ENCODE data around the gene ITPKC.

GRCh38 chr19:40692212-40692551 is 24.7 kb upstream of the ITPKC start:
- TF ChIP-seq TCF12 (IDR thresholded peaks at IDR 0.05; ENCODE audit: low read depth) = no peak
- no peak for TF ChIP-seq MAX (IDR thresholded peaks at IDR 0.05)
- no peak for TF ChIP-seq FOXM1 (IDR thresholded peaks at IDR 0.05; ENCODE audit: borderline replicate concordance, low read depth)
- TF ChIP-seq REST (IDR thresholded peaks at IDR 0.05; ENCODE audit: low read depth) = no peak
- no peak for TF ChIP-seq CEBPB (IDR thresholded peaks at IDR 0.05)
- no peak for TF ChIP-seq TAF1 (IDR thresholded peaks at IDR 0.05; ENCODE audit: low read depth)
- TF ChIP-seq RAD21 (IDR thresholded peaks at IDR 0.05; ENCODE audit: low read depth) = no peak
- no peak for TF ChIP-seq EP300 (IDR thresholded peaks at IDR 0.05; ENCODE audit: borderline replicate concordance)
- TF ChIP-seq CREB1 (IDR thresholded peaks at IDR 0.05; ENCODE audit: low read depth) = no peak
